Omental fat pad (tissue), 4 donors: ENCODE data around the gene SLAIN2. TPM values are rescaled to one million over a fixed set of nuclear protein-coding genes. Genes with fewer than 3 reads are reported as not detected.

Experiments used
- ATAC-seq: fragments of 150-250 bp; one replicate; pipeline ENCODE4 v1.9.1; 2016; ENCODE audit warnings: mild to moderate bottlenecking, moderate library complexity; ENCODE audit not compliant: low FRiP score
- DNase-seq: peaks from one replicate; pipeline ENCODE4 v3.0.0-alpha.2; 2019; ENCODE audit warnings: low spot score
- total RNA-seq, 4 donors: library from RNA; depleted of rRNA; stranded (reverse); fragments of >200 nt; gene quantifications; one replicate each; pipeline ENCODE4 v1.1.0, GENCODE V29; 2016
- TF ChIP-seq, protein P1 (sequence below), 3 donors: fragments of 450-650 bp; IDR thresholded peaks; one replicate each; pipeline ENCODE4 v1.5.1; 2016 to 2017; ENCODE audit warnings: antibody characterized with exemption in 3 of 3, mild to moderate bottlenecking in 3 of 3, moderate library complexity in 2 of 3

SLAIN2 gene
- total RNA-seq, 4 donors from 2014 or later, result 27.7 to 92.6 (median 57.4) TPM

DNA sequence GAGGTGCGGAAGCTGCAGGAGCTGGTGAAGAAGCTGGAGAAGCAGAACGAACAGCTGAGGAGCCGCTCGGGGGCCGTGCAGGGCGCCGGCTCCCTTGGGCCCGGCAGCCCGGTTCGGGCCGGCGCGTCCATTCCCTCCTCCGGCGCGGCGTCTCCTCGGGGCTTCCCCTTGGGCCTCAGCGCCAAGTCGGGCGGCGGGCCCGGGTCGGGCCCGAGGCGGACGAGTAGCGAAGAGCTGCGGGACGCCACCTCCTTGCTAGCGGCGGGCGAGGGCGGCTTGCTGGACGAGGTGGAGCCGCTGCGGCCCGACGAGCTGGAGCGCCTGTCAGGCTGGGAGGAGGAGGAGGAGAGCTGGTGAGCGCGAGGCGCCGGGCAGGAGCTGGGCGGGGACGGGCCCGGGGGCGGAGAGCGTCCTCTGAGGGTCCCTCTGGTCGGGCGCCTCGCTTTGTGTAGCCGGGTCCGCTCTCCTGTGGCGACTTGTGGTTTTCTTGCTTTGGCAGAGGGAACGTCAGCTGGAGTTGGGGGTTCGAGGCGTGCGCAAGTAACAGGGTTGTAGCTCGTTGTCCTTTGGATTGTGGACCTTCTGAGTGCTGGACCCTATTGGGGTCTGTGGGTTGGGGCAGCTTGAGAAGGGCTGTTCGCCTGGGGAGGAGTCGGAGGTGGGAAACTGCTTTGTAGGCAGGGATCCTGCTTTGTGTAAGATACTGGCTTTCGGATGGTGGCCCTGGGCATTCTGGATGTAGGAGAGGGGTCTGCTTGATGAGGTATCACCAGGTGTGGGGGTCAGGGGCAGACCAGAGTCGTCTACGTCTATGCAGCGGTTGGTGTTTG lies 662 bp downstream of the SLAIN2 start:
- DNase-seq (no peak), ATAC-seq (peak; percentile 22)
- TF ChIP-seq, protein P1, sequence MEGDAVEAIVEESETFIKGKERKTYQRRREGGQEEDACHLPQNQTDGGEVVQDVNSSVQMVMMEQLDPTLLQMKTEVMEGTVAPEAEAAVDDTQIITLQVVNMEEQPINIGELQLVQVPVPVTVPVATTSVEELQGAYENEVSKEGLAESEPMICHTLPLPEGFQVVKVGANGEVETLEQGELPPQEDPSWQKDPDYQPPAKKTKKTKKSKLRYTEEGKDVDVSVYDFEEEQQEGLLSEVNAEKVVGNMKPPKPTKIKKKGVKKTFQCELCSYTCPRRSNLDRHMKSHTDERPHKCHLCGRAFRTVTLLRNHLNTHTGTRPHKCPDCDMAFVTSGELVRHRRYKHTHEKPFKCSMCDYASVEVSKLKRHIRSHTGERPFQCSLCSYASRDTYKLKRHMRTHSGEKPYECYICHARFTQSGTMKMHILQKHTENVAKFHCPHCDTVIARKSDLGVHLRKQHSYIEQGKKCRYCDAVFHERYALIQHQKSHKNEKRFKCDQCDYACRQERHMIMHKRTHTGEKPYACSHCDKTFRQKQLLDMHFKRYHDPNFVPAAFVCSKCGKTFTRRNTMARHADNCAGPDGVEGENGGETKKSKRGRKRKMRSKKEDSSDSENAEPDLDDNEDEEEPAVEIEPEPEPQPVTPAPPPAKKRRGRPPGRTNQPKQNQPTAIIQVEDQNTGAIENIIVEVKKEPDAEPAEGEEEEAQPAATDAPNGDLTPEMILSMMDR (IDR thresholded peaks at IDR 0.05), result no peak

DNA sequence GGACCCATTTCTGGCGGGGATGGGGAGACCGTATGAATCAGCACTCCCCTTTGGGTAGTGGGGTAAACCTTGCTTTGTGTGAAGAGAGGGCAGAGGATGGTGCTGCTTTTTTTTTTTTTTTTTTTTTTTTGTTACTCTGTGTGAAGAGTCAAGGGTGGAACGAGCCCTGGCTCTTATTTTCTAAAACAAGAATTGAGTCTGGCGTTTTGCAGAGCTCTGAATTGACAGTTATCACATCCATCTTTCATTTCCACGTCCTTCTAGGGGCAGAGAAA lies 1.2 kb downstream of the SLAIN2 start:
- TF ChIP-seq, protein P1 (IDR thresholded peaks at IDR 0.05), result no peak
- ATAC-seq (no peak), DNase-seq (no peak)

DNA sequence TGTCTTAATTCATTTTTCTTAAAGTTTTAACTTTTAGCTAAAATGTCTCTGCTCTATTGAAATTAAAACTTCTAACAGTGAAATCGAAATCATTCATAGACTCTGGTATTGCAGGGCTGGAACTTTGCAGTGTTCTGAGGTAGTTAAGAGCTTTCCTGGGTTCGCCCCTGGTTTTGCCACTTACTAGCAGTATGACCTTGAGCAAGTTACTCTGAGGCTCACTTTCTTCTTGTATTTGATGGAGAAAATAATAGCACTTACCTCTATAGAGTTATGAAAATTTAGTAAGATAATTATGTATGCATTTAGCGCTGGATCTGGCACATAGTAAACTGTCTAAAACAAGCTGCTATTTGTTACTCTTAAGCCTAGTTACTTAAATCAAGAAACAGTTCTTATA lies 1.7 kb downstream of the SLAIN2 start:
- TF ChIP-seq, protein P1 (IDR thresholded peaks at IDR 0.05), result no peak
- ATAC-seq (no peak), DNase-seq (no peak)

DNA sequence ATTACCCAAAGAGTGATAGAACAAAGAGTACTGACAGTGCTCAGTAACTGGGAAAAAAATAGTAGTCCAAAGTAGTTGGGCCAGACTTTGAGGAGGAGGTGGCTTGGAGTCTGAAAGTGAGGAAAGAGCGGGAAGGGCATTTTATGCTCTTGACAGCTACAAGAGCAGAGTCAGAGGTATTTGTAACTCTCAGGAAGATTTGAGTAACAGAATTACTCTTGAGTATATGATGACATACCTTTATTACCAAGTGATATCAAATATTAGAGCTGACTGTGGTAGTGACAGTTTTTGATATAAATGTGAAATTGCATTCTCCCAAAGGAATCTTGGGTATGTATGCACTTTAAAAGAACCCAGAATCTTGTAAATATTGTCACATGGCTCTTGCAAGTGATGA lies 2.2 kb downstream of the SLAIN2 start:
- DNase-seq, result no peak
- TF ChIP-seq, protein P1 (IDR thresholded peaks at IDR 0.05), result no peak
- no peak for ATAC-seq

DNA sequence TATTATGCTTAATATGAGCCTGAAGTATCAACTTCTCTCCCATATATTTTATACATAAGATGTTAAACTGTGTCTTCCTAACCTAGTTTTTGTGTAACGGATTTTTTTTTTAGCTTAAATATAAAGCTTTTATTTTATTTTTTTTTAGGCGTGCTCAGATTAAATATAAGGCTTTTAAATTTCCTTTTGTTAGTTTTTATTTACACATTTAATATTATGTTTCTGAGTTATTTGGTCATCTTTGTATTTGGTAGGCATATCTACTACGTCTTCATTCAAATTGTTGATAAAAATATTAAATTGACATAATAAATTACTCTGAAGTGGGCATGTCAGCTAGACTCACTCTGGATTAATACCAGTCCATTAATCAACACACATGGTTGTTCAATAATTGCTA lies 4.2 kb downstream of the SLAIN2 start:
- no peak for ATAC-seq
- TF ChIP-seq, protein P1 (IDR thresholded peaks at IDR 0.05), result no peak

DNA sequence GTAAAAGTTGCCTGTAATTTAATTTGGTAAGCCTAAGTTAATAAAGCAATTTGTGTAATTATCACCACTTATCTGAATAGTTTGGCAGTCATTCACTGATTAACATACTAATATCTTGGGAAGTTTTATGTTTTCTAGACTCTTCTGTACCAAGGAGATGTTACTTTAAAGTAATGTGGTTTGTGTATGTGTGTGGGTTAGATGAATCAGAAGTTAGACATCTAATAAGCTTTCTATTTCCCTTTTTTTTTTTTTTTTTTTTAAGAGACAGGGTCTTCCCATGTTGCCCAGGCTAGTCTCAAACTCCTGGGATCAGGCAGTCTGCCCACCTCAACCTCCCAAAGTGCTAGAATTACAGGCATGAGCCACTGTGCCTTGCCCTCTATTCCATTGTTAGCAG lies 5.3 kb downstream of the SLAIN2 start:
- DNase-seq (no peak), ATAC-seq (no peak)
- TF ChIP-seq, protein P1 (IDR thresholded peaks at IDR 0.05), result no peak

More for the DNA sequence above, 4.2 kb downstream of the SLAIN2 start:
- DNase-seq, result no peak

DNA sequence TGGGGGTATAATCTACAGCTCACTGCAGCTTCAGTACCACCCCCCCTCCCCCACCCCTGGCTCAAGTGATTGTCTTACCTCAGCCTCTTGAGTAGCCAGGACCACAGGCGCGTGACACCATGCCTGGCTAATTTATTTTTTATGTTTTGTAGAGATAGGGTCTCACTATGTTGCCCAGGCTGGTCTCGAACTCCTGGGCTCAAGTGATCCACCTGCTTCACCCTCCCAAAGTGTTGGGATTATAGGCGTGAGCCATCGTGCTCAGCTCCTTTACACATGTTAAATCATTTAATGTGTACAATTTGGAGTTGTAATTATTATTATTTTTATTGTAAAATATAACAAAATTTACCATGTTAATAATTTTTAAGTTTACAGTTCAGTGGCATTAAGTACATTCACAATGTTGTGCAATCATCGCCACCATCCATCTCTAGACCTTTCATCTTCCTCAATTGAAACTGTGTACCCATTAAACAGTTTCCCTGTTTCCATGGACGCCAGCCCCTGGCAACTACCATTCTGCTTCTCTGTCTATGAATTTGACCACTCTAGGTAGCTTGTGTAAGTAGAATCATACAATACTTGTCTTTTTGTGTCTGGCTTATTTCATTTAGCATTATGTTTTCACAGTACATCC lies 6.1 kb downstream of the SLAIN2 start:
- DNase-seq, result no peak
- no peak for ATAC-seq
- TF ChIP-seq, protein P1 (IDR thresholded peaks at IDR 0.05), result no peak
